GM21619 (cell line): ENCODE measurements around the gene NSMF.

Experiments used
- ATAC-seq: cut with Tn5 transposase; IDR thresholded peaks from one replicate; pipeline ENCODE4 v1.9.1; 2021; ENCODE audit not compliant: unreplicated experiment

The NSMF gene

DNA sequence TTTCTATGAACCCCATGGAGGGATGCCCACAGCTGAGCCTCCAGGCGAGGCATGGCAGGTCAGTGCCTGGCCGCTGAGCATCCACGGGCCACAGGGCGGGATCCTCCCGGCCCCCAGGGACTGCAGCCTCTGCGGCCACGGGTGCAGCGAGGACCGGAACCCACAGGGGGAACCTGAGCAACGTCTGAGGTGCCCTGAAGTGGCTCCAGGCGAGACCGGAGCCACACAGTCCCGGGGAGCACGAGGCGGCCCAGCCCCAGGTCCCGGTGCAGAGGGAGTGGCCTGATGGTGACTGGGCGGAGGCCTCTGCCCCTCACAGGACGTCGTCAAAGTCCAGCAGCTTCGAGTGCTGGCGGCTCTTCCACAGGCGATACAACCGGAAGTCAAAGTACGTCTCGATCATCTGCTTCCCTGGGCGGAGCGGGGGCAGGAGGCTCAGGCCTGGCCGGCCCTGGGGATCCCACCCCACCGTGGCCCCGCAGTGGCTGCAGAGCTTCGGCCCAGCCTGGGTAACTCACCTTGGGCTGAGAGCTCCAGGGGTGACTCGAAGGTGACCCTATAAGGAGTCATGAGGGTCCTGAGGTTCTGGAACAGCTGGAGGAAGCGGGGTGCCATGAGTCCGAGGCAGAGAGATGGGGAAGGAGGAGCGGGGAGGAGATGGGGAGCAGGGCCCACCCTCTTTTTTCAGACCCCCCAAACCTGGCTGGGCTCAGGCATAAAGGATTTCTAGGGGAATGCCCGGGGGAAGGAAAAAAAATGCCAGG lies 9.9 kb downstream of the NSMF start:
- ATAC-seq: no peak

DNA sequence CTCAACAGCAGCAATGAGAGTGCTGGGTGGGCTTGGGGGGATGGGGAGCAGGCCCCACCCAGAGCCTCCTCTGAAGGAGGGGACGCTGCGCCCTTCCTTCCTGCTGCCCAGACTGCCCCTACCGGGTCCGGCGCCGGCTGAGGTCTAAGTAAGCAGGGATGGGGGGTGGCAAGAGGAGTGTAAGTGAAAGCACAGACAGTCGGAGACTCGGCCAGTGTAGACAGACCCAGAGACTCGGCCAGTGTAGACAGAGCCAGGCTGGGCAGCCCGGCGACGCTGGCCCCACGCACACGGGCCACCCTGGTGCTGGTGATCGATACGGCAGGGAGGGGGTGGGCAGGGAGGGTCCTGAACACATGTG lies 10.6 kb downstream of the NSMF start:
- no peak for ATAC-seq

DNA sequence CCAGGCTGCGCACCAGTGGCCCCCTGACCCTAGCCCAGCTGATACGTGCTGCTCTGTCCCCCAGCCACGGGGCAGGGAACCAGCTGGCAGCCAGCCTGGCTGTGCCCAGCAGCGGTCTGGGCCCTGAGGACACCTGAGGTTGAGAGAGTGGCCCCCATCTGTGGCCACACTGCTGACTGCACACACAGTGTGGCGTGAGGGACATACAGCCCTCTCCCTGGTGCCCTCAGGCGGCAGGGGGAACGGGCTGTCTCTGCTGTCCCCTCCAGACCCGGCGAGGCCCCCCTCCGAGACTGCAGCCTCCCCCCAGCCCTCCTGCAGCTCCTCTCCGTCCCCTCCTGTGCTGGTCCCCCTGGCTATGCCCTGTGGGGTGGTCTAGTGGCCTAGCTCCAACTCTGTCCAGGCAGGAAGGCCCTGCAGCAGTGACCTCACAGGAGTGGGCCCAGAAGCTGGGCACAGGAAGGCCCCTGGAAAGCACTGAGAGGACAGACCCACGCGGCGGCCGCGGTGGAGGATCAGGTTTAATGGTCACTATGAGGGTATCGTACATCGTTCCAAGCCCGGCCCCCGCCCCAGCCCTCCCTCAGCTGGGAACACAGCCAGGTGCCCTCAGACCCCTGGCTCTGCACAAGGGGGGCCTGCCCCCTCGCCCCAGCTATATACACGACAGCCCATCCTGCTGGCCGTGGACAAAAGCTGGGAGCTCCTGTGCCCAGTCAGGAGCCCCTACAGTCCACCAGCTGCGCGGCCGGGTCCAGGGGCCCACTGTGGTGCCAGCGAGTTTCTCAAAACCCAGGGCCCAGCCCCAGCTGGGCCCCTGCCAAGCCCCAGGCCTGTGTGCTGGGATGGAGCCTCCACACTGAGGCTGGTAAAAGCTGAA lies 11.2 kb downstream of the NSMF start:
- no peak for ATAC-seq

DNA sequence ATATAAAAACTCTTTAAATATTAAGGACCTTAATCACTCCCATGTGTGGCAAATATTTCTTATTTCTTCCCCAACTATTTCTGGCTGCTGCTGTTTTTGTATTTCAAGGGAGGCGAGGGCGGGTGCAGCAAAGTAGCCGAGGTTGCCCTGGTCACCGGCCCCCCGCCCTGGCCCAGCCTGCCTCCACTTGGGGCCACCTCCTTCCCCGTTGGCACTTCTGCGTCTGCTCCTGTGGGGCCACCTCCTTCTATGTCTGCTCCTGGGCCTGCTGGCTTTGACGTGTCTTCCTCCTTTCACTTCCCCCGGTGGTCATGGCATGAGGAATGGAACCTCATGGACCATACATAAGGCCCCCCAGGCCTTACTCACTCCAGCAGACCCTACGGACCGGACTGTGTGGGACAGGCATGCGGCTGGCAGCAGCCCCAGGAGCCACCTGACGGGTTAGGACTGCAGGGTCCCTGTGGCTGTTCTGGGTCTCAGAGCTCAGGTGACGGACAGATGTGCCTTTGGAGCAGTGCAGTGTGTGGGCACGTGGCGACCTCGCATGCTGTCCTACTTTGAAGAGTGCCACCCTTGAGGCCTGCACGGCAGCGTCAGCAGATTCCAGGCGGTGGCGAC lies 12.2 kb downstream of the NSMF start:
- ATAC-seq: no peak

DNA sequence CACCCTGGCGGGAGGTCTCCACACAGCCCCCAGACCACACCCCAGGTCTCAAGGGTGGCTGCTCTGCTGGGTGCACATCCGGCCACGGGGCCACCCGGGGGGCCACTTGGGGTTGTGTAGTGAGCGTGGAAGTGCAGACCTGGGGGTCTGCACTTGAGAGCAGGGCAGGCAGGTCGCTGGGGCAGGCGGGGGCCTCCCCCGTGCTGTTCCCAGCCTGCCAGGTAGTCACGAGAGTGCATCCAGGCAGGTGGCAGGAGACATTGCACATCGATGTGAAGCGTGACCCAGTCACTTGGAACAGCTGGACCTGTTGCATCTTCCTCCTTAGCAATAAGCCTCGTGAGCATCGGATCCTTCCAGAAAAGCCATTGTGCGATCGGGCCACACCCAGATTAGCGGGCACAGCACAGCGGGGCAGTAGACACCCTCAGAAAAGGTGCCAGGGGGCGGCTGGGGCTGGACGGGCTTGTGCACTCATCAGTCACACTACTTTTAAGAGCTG lies 13.2 kb downstream of the NSMF start:
- no peak for ATAC-seq

DNA sequence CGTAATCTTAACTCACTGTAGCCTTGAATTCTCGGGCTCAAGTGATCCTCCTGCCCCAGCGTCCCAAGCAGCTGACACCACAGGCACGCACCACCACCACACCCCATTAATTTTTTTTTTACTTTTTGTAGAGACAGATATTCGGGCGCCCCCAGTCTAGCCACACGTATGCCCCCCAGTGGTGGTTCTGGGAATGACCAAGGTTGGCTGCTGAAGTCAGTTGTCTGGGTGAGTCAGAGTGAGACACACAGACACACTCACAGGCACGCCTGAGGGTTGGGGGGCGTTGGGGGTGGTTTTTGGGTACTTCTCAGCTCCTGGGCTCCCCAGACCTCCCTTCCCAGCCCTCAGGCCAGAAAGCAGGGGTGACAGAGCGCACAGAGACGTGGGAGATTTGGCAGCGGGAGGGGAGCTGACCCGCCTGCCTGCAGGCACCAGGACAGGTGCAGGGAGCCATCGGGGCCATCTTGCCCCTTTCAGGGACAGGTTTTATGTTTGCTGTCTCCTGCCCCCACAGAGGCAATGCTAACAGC lies 13.8 kb downstream of the NSMF start:
- no peak for ATAC-seq

DNA sequence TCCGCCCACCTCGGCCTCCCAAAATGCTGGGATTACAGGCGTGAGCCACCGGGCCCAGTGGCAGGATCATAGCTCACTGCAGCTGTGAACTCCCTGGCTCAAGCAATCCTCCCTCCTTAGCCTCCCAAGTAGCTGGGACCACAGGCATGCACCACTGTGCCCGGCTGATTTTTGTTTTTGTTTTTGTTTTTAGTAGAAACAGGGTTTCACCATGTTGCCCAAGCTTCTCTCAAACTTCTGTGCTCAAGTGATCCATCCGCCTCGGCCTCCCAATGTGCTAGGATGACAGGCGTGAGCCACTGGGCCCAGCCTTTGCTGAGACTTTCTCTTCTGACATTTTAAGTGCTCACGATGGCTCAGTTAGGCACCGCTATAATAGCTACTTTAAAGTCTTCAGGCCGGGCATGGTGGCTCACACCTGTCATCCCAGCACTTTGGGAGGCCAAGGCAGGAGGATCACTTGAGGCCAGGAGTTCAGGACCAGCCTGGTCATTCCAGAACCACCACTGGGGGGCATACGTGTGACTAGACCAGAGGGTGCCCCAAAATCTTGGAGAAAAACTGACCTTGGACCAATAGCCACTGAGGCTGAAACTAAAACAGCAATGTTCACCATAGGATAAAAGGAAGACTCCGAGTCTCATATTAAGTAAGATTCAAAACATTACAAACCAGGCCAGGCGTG lies 14.9 kb downstream of the NSMF start:
- ATAC-seq: no peak

DNA sequence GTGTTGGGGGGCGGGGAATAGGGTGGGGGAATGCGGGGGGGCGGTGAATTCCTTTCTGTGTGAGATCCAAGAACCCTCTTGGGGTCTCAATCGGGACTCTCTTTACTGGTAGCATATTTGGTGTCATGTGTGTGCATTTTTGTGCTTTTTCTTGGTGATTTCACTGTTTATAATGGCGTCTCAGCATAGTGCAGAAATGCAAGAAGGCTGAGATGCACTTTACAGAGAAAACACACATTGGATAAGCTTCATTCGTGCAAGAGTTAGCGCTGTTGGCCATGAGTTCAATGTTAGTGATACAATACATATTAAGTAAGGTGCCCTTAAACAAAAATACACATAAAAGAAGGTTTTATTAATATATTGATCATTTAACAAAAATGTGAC lies 17.2 kb downstream of the NSMF start:
- no peak for ATAC-seq

DNA sequence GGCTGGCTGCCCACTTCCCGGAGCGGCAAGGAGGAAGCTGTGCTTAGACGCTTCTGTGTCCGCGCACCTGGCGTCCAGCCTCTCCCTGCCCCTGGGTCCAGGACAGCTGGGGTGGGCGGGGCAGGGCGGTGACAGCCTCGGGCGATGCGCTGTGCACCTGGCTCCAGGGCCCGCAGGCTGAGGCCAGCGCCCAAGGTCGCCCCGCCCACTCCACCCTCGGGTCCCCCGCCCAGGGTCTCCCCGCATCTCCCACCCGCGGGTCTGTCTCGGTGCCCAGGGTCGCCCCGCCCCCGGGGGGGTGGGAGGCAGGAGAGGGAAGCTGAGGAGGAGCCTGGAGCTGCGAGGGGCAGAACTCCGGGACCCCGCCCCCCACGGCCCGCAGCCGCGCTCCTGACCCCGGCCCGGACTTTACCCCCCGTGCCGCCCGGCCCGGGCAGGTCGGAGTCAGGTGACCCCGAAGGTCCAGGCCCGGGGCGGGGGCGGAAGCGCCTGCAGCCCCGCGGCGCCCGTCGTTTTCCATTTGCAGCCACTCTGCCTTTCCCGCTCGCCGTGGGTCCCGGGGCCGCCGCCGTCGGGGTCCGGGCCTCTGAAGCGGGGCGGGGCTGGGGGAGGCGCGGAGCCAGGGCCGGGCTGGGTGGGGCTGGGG lies 17.7 kb downstream of the NSMF start, which contains the start of gene ENTPD8:
ENTPD8 (minus strand) TSS at position 69 of the 646 bp plus-strand sequence. CDS start 3,072 bp downstream, outside the sequence.
- ATAC-seq: no peak

DNA sequence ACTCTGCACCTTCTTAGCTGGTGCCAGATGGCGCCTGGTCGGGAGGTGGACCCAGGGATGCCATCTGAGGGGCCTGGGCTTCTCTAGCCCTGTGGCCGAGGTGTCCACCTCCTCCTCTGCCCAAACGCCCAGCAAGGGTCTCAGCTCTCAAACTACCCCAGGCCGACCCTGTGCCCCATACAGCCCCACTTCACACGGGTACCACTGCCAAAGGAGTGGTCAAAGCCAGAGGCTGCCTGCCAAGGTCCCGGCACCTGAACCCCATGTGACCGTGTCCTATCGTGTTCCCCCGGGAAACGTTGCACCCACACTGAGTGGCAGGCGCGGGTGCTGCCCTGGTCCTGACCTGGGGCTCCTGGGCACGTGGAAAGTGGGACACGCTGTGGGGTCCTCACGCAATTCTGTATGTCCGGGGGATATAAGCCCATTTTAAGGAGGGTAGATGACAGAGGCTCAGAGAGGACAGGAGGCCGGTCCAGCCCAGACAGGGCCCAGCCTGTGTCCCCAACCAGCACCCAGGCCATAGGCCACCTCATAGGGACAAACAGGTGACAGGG lies 19.9 kb downstream of the NSMF start:
- no peak for ATAC-seq

DNA sequence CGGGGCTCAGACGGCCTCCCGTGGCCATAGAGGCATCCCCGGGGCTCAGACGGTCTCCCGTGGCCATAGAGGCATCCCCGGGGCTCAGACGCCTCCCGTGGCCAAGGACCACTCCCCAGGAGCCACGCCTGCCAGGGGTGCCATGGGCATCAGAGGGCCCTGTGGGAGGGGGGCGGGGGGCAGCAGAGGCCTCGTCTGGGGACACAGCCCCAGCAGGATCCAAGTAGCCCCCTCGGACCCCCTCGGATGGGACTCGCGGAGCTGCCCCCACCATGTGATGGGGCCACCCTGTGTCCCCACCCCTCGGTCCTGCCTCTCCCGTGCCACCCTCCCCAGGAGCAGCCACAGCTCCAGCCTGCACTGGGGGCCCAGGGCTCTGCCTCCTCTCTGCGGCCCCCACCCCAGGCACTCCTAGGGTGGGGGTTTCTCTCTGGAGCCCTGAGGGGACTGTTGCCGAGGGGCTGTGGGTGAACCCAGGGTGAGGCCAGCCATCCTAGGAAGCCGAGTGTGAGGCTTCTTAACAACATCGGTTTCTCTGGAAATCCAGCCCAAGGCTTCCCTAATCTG lies 20.5 kb downstream of the NSMF start:
- ATAC-seq: no peak

DNA sequence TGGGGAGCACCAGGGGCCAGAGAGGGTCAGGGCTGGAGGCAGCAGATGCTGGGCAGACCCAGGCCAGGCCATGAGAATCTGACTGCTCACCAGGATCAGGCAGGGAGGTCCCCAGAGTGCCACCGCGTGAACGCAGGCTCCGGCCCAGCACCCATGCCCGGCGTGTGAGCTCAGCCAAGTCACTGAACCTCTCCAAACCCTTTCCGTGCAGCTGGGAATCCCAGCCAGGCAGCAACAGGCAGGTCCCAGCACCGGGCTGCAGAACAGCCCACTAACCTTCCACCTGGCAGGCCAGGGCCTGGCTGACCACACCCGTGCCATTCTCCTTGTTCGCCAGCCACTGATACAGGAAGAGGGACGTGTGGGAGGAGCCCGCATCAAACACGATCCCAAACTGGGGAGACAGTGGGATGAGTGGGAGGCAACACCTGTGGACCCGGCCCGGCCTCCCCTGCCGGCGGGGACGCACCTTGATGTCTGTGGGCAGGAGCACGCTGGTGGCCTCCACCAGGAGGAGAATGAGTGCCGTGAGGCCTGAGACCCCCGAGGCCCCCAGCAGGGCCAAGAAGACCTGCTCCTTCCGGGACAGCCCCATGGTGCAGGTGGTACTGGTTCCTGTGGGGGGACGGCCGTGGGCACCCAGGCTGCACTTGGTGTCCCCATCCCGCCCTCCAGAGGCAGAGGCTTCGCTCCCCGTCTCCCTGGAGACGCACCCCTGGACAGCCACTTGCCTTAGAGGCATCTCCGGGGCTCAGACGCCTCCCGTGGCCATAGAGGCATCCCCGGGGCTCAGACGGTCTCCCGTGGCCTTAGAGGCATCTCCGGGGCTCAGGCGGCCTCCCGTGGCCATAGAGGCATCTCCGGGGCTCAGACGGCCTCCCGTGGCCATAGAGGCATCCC lies 21.2 kb downstream of the NSMF start:
- ATAC-seq: no peak

DNA sequence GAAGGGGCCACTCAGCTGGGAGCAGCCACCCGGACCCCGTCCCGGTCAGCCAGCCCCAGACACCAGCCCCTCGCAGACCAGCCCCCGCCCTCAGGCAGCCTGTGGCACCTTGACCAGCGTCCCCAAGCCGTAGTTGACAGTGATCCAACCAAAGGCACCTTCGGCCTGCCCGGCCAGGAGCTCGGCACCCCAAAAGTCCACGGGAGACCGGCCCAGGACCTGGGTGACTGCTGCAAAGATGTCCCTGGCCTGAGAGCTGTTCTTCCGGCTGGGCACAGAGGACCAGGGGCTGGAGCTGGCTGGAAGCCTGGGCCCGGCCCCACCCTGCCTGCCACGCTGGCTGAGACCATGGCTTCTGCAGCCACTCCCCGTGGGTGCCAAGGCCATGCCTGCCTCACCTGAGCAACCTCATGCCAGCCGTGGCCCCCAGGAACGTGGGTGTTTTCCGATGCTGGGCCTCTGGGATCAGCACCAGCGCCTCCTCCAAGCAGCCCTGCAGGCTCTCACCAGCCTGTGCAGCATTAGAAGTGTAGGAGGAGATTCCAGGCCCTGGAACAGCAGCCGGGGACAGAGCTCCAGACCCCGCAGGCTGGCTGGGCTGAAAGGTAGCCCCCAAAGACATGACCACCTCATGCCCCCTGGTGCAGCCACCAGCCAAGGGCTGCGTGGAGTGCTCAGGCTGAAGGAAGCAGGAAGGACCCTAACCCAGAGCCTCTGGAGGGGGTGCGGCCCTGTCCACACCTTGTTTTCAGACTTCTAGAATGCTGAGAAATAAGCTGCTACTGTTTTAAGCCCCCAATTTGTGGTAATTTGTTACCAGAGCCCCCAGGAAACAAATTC lies 22.2 kb downstream of the NSMF start:
- no peak for ATAC-seq

DNA sequence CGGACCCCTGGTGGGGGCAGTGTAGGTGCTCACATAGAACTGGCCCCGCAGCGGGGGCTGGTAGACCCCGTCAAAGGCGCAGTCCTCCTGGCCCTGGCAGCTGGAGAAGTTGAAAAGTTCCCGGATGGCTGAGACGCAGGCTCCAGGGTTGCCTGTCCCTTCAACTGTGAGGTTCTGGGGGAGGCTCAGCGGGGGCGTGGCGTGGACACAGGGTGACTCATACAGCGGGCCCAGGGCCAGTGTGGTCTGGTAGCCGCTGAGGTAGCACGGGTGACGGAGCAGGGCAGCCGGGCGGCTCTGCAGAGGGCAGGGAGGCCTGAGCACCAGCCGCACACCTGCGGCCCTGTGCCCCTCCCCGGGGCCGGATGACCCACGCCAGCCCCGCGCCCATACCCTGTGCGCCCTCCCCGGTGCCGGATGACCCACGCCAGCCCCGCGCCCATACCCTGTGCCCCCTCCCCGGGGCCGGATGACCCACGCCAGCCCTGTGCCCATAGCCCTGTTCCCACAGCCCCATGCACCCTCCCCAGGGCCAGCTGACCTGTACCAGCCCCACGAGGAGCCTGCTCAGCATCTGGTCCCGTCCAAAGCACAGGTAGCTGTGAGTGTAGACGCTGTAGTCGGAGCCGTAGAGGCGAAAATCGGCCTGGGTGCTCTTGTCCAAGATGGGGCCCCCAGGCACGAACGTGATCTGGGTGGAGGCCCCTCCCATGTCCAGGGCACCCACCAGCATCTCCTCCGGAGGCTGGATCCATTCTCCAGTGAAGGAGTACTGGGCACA lies 23.0 kb downstream of the NSMF start:
- no peak for ATAC-seq

DNA sequence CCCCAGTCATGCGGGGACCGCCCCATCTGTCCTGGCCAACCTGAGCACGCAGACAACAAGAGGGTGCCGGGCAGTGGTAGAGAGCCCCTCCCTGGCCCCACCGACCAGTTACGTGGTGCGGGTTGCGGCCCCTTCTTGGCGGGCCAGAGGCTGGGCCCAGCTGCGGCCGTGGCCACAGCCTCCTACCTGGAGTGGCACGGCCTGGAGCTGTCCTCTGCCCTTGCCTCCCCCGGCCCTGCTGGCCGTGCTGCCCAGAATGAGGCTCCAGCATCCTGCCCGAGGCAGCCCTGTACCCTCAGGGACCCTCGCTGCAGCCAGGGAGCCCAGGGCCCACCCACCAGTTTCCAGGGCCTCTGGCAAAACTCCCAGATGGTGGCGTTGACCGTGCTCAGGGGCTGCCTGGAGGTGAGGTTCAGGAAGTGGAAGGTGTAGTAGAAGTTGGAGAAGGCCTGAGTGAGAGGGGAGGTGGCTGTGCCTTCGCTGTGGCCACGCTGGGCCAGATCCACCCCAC lies 23.7 kb downstream of the NSMF start:
- ATAC-seq: no peak

DNA sequence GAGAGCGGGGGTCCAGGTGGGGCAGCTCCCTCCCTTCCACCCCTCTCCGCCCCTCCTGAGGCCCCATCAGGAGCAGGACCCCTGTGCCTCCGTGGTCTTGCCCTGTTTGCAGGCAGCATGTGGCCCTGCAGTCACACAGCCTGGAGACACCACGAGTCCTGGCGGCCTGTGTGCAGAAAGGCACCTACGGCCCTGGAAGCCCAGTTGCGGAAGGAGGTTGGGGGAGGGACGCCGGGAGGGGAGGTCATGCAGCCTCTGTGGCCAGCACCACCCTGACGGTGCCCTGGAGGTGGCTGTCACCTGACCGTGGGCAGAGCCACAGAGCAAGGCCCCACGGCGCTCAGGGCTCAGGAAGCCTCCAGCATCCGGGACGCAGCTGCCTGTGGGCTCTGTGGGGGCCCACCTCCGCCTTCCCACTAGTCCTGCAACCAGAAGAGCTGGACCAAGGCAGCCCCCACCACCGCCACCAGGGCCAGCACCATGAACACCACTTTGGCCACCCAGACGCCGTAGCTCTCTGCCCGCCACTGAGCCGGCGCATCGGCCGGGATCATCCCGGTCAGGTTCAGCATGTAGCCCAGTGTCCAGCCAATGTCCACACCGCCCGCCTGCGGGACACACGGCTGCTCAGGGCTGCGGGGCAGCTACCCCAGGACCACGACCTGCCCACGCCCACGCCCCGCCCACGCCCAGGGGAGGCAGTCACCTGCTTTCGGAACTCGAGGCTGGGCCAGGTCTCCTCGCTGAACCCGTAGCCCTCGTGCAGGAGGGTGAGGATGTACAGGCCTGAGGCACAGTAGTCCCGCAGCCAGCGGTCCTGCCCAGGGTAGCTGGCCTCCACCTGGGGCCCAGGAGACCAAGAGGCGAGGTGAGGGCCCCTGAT lies 24.4 kb downstream of the NSMF start:
- no peak for ATAC-seq
